ENCODE results near the gene L3MBTL4.

Gene L3MBTL4

DNA sequence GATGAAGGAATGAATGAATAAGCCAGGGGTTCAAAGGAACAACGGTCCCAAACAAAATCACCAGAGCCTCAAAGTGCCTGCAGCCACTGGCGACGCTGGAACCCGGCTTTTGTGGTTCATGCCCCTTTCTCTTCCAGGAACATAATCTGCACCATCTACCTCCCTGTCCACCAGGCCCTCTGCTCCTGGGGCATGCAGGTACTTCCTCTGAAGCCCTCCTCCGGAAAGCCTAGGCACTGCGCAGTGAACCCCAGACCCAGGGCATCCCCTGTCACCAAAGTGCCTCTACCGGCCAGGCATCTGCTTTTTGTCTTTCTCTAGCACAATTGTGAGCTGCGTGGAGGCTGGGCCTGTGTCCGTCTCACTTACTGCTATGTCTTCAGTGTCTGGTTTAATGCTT, 420.8 kb downstream of the L3MBTL4 start:
- H3K27ac ChIP-seq (ENCODE audit: low read depth, low read length) = no peak overlapping the region
- no peak overlapping the region for H3K4me3 ChIP-seq (ENCODE audit: low read depth in 1 of 2, low read length in 2 of 2)
- H3K4me1 ChIP-seq (ENCODE audit: insufficient read depth, low read length) = no peaks in the 10 kb centered on the region
- H3K27me3 ChIP-seq (ENCODE audit: control insufficient read depth in 1 of 2, insufficient read depth in 2 of 2, low read length in 2 of 2) = no peaks in the 10 kb centered on the region
- H3K36me3 ChIP-seq (ENCODE audit: insufficient read depth, low read length) = no peaks in the 10 kb centered on the region
- H3K9me3 ChIP-seq (ENCODE audit: low read length) = no peaks in the 10 kb centered on the region
- H3K9ac ChIP-seq (ENCODE audit: low read length) = no peak overlapping the region

DNA sequence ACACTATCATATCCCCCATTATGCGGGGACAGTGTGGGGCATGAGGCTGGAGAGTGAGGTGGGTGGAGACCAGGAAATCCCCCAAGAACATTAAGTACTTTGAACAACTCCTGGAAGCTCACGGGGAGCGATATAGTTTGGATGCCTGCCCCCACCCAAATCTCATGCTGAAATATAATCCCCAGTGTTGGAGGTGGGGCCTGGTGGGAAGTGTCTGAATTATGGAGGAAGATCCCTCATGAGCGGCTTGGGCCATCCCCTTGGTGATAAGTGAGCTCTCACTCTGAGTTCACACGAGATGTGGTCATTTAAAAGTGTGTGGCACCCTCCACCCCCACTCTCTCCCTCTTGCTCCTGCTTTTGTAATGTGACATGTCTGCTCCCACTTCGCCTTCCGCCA, 422.3 kb downstream of the L3MBTL4 start:
- Histone ChIP-seq H3K9ac (ENCODE audit: low read length) (no peak overlapping the region), H3K9me3 (ENCODE audit: low read length) (no peaks in the 10 kb centered on the region), H3K36me3 (ENCODE audit: insufficient read depth, low read length) (no peaks in the 10 kb centered on the region), H3K27ac (ENCODE audit: low read depth, low read length) (no peak overlapping the region), H3K27me3 (ENCODE audit: control insufficient read depth in 1 of 2, insufficient read depth in 2 of 2, low read length in 2 of 2) (no peaks in the 10 kb centered on the region), H3K4me3 (ENCODE audit: low read depth in 1 of 2, low read length in 2 of 2) (no peak overlapping the region), H3K4me1 (ENCODE audit: insufficient read depth, low read length) (no peaks in the 10 kb centered on the region)

GRCh38 chr18:5987249-5987648, 427.5 kb downstream of the L3MBTL4 start:
- Histone ChIP-seq H3K4me3 (ENCODE audit: low read depth in 1 of 2, low read length in 2 of 2) (no peak overlapping the region), H3K27ac (ENCODE audit: low read depth, low read length) (no peak overlapping the region), H3K4me1 (ENCODE audit: insufficient read depth, low read length) (no peaks in the 10 kb centered on the region)

DNA sequence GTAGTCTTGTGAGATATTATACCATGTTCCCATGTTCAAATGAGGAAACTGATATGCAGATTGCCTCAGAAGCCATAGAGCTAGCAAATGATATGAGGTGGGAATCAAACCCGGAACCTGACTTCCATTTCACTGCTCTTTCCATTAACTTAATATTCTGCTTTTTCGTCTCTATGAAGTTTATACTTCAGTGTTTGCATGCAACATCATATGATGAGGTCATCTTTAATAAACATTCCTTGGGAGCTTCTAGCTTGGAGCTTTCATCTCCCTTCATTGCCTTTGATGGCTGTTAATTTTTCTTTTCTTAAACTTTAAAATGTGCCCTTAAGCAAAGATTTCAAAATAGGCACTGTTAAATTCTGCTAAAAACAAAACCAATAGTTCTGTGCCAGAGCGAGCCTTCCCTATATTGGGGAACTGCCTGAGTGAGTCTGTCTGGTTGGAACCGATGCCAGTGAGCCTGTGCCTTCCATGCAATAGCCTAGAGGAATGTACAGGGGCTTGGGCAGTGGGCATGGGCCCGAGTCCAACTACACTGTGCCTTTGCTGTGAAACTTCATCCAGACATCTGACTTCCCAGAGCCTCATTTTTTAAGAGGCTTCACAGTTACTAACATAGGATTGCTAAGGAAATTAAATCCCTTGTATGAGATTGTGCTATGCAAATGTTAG, 428.3 kb downstream of the L3MBTL4 start:
- Histone ChIP-seq H3K9ac (ENCODE audit: low read length) (no peak overlapping the region), H3K27me3 (ENCODE audit: control insufficient read depth in 1 of 2, insufficient read depth in 2 of 2, low read length in 2 of 2) (no peaks in the 10 kb centered on the region), H3K9me3 (ENCODE audit: low read length) (no peaks in the 10 kb centered on the region), H3K27ac (ENCODE audit: low read depth, low read length) (no peak overlapping the region), H3K4me1 (ENCODE audit: insufficient read depth, low read length) (no peaks in the 10 kb centered on the region), H3K36me3 (ENCODE audit: insufficient read depth, low read length) (no peaks in the 10 kb centered on the region), H3K4me3 (ENCODE audit: low read depth in 1 of 2, low read length in 2 of 2) (no peak overlapping the region)

More at GRCh38 chr18:5987249-5987648, 427.5 kb downstream of the L3MBTL4 start:
- Histone ChIP-seq H3K36me3 (ENCODE audit: insufficient read depth, low read length) (no peaks in the 10 kb centered on the region), H3K9ac (ENCODE audit: low read length) (no peak overlapping the region), H3K9me3 (ENCODE audit: low read length) (no peaks in the 10 kb centered on the region), H3K27me3 (ENCODE audit: control insufficient read depth in 1 of 2, insufficient read depth in 2 of 2, low read length in 2 of 2) (no peaks in the 10 kb centered on the region)

DNA sequence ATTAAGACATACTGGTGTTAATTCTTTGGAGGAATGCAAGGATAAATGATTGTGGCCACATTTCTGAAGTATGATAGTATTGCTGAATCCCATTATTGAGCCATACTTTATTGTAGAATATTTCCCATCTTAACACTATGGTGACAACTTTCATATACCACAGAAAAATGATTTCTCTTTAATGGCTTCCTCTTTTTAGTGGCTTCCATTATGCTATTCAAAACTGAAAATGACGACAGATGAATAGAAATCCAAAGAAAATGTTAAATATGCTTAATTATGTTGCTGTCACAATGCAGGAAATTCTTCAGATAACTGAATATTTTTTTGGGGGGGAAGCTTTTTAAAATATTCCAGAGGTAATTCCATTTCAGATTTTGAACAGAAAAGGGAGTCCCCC, 430.5 kb downstream of the L3MBTL4 start:
- Histone ChIP-seq H3K9ac (ENCODE audit: low read length) (no peak overlapping the region), H3K4me3 (ENCODE audit: low read depth in 1 of 2, low read length in 2 of 2) (no peak overlapping the region), H3K36me3 (ENCODE audit: insufficient read depth, low read length) (no peaks in the 10 kb centered on the region), H3K27me3 (ENCODE audit: control insufficient read depth in 1 of 2, insufficient read depth in 2 of 2, low read length in 2 of 2) (no peaks in the 10 kb centered on the region), H3K4me1 (ENCODE audit: insufficient read depth, low read length) (no peaks in the 10 kb centered on the region), H3K27ac (ENCODE audit: low read depth, low read length) (no peak overlapping the region), H3K9me3 (ENCODE audit: low read length) (no peaks in the 10 kb centered on the region)

DNA sequence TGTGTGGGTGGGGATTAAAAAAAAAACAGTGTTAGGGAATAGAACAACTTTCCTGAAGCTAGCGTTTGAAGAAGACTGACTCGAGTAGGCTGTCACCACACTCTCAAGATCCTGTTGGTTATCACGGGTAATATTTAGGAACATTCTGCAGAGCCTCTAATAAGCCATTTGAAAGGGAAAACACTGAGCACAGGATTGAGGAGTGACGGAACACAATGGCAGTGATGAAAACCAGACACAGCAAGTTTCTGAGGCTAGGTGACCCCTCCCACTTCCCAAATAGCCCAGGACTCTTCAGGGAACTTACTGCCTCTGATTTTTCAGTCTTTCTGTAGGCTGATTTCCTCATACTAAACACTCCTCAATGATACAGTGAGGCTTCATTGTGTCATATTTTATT, 431.2 kb downstream of the L3MBTL4 start:
- no peak overlapping the region for H3K9ac ChIP-seq (ENCODE audit: low read length)
- H3K36me3 ChIP-seq (ENCODE audit: insufficient read depth, low read length) = no peaks in the 10 kb centered on the region
- H3K27me3 ChIP-seq (ENCODE audit: control insufficient read depth in 1 of 2, insufficient read depth in 2 of 2, low read length in 2 of 2) = no peaks in the 10 kb centered on the region
- H3K4me3 ChIP-seq (ENCODE audit: low read depth in 1 of 2, low read length in 2 of 2) = no peak overlapping the region
- H3K9me3 ChIP-seq (ENCODE audit: low read length) = no peaks in the 10 kb centered on the region
- H3K27ac ChIP-seq (ENCODE audit: low read depth, low read length) = no peak overlapping the region
- H3K4me1 ChIP-seq (ENCODE audit: insufficient read depth, low read length) = no peaks in the 10 kb centered on the region

- Histone ChIP-seq H3K4me1 (ENCODE audit: insufficient read depth, low read length) (no peaks in the 10 kb centered on the region), H3K27ac (ENCODE audit: low read depth, low read length) (no peak overlapping the region), H3K9ac (ENCODE audit: low read length) (no peak overlapping the region), H3K36me3 (ENCODE audit: insufficient read depth, low read length) (no peaks in the 10 kb centered on the region), H3K9me3 (ENCODE audit: low read length) (no peaks in the 10 kb centered on the region), H3K4me3 (ENCODE audit: low read depth in 1 of 2, low read length in 2 of 2) (no peak overlapping the region), H3K27me3 (ENCODE audit: control insufficient read depth in 1 of 2, insufficient read depth in 2 of 2, low read length in 2 of 2) (no peaks in the 10 kb centered on the region)
Measured at GRCh38 chr18:5982332-5982731, 432.4 kb downstream of the L3MBTL4 start.

DNA sequence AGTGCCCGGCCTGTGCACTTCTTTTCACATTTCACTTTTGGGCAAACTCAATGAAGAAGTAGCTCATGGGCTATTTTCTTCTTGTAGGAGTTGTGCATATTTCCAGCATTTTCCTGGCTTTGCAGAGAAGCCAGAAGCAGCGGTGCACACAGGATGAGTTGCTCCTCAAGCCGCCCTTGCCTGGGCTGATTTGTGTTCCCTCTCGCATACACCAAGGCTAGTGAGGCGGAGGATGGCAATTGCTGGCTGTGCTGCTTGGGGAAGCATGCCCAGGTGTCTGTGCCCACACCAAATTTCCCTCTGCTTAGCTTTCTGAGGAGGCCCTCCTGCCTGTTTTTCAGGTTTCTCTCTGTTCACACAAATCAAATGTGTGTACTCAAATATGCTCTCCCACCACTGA, 434.0 kb downstream of the L3MBTL4 start:
- Histone ChIP-seq H3K9ac (ENCODE audit: low read length) (no peak overlapping the region), H3K4me3 (ENCODE audit: low read depth in 1 of 2, low read length in 2 of 2) (no peak overlapping the region), H3K4me1 (ENCODE audit: insufficient read depth, low read length) (no peaks in the 10 kb centered on the region), H3K27ac (ENCODE audit: low read depth, low read length) (no peak overlapping the region), H3K27me3 (ENCODE audit: control insufficient read depth in 1 of 2, insufficient read depth in 2 of 2, low read length in 2 of 2) (no peaks in the 10 kb centered on the region), H3K9me3 (ENCODE audit: low read length) (no peaks in the 10 kb centered on the region), H3K36me3 (ENCODE audit: insufficient read depth, low read length) (no peaks in the 10 kb centered on the region)

- Histone ChIP-seq H3K36me3 (ENCODE audit: insufficient read depth, low read length) (no peaks in the 10 kb centered on the region), H3K9ac (ENCODE audit: low read length) (no peak overlapping the region), H3K4me1 (ENCODE audit: insufficient read depth, low read length) (no peaks in the 10 kb centered on the region), H3K4me3 (ENCODE audit: low read depth in 1 of 2, low read length in 2 of 2) (no peak overlapping the region), H3K27ac (ENCODE audit: low read depth, low read length) (no peak overlapping the region), H3K27me3 (ENCODE audit: control insufficient read depth in 1 of 2, insufficient read depth in 2 of 2, low read length in 2 of 2) (no peaks in the 10 kb centered on the region), H3K9me3 (ENCODE audit: low read length) (no peaks in the 10 kb centered on the region)
Measured at GRCh38 chr18:5979971-5980457, 434.7 kb downstream of the L3MBTL4 start.

DNA sequence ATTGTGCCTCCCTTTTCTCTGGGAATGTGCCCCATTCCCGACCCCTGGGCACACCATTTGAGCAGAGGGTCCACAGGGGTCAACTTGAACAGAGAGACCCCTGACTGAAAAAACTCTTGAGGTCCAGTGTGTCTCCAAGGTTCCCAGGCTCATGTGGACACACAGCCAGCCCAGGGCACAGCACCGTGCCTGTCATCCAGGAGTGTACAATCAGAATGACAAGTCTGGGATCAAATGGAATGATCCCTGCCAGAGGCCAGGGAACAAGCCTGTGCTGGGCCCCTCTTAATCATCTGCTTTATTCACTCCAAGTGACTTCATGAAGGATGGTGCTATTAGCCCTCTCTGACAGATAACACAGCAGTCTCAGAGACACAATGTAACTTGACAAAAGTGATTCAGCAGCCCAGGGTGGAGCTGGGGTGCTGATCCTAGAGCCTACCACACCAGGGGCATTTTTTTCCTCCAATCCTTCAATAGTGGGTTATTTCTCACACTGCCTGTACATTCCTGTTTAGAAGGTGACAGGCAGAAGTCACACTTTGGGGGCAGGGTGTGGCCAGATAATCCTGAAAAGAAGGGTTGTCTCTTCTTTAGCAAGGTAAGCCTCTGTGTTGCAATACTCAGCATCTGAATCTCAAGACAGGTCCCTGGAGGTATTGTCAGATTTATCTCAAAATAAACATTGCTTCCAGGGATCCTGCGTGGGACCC, 435.4 kb downstream of the L3MBTL4 start:
- H3K4me1 ChIP-seq (ENCODE audit: insufficient read depth, low read length) = no peaks in the 10 kb centered on the region
- no peak overlapping the region for H3K27ac ChIP-seq (ENCODE audit: low read depth, low read length)
- H3K4me3 ChIP-seq (ENCODE audit: low read depth in 1 of 2, low read length in 2 of 2) = no peak overlapping the region
- no peaks in the 10 kb centered on the region for H3K36me3 ChIP-seq (ENCODE audit: insufficient read depth, low read length)
- no peaks in the 10 kb centered on the region for H3K9me3 ChIP-seq (ENCODE audit: low read length)
- no peak overlapping the region for H3K9ac ChIP-seq (ENCODE audit: low read length)
- H3K27me3 ChIP-seq (ENCODE audit: control insufficient read depth in 1 of 2, insufficient read depth in 2 of 2, low read length in 2 of 2) = no peaks in the 10 kb centered on the region

- H3K4me3 ChIP-seq (ENCODE audit: low read depth in 1 of 2, low read length in 2 of 2) = no peak overlapping the region
- no peaks in the 10 kb centered on the region for H3K9me3 ChIP-seq (ENCODE audit: low read length)
- H3K4me1 ChIP-seq (ENCODE audit: insufficient read depth, low read length) = no peaks in the 10 kb centered on the region
- no peak overlapping the region for H3K9ac ChIP-seq (ENCODE audit: low read length)
- H3K36me3 ChIP-seq (ENCODE audit: insufficient read depth, low read length) = no peaks in the 10 kb centered on the region
- H3K27ac ChIP-seq (ENCODE audit: low read depth, low read length) = no peak overlapping the region
- no peaks in the 10 kb centered on the region for H3K27me3 ChIP-seq (ENCODE audit: control insufficient read depth in 1 of 2, insufficient read depth in 2 of 2, low read length in 2 of 2)
Measured at GRCh38 chr18:5977022-5977421, 437.7 kb downstream of the L3MBTL4 start.
